Measurements from ENCODE around the gene DTD1.

- no peak for TF ChIP-seq SP1 (IDR thresholded peaks at IDR 0.05)
- no peak for TF ChIP-seq SP1 (CRISPR knock-in tag; IDR thresholded peaks at IDR 0.05)
- TF ChIP-seq CTCF (CRISPR knock-in tag; IDR thresholded peaks at IDR 0.05) = no peak
- TF ChIP-seq CEBPG (CRISPR knock-in tag; IDR thresholded peaks at IDR 0.05) = no peak
- no peak for TF ChIP-seq CREM (IDR thresholded peaks at IDR 0.05)
- TF ChIP-seq CREM (CRISPR knock-in tag; IDR thresholded peaks at IDR 0.05) = no peak
- TF ChIP-seq ZNF318 (CRISPR knock-in tag; IDR thresholded peaks at IDR 0.05) = no peak
- no peak for TF ChIP-seq POLR2AphosphoS2 (IDR thresholded peaks at IDR 0.05; ENCODE audit: low read depth, low read length)
- no peak for TF ChIP-seq XRCC5 (optimal IDR thresholded peaks at IDR 0.05; ENCODE audit: low read length)
- no peak for TF ChIP-seq XBP1 (CRISPR knock-in tag; IDR thresholded peaks at IDR 0.05)
- TF ChIP-seq SALL2 (CRISPR knock-in tag; IDR thresholded peaks at IDR 0.05) = no peak
- TF ChIP-seq ZNF513 (CRISPR knock-in tag; conservative IDR thresholded peaks at IDR 0.05) = no peak
- TF ChIP-seq SRF (IDR thresholded peaks at IDR 0.05; ENCODE audit: low read depth, low read length) = no peak
- TF ChIP-seq ZBTB20 (CRISPR knock-in tag; IDR thresholded peaks at IDR 0.05; ENCODE audit: borderline replicate concordance, low read depth) = no peak
- no peak for TF ChIP-seq ZNF382 (CRISPR knock-in tag; IDR thresholded peaks at IDR 0.05; ENCODE audit: borderline replicate concordance)
These were observed 149.3 kb downstream of the DTD1 start for GRCh38 chr20:18737140-18737539.
